ENCODE measurements around the gene INPP5F. TPM values are rescaled to one million over a fixed set of nuclear protein-coding genes. Genes with fewer than 3 reads are reported as not detected.
"Not testable (repeated sequence)": the region's sequence is repeated elsewhere in the genome, so short reads cannot be mapped to it uniquely, and the experiment has no call there.

The INPP5F gene
- total RNA-seq, 1 donor from 2014 or later, result 24.4 TPM

DNA sequence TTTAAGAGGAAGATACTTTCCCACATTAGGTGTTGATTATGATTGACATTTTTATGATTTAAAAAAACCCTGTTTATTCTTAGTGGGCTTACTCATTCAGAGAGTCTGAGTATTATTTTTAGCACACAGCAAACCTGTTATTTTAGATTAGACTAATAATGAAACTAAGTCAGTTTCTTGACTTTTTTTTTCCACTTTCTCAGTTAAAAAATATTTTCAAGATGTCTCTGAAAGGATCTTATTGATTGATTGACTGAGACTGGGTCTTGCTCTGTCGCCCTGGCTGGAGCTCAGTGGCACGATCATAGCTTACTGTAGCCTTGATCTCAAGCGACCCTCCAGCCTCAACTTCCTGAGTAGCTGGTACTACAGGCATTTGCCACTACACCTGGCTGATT is 20.4 kb upstream of the INPP5F start:
- no peak for DNase-seq (ENCODE audit: low read depth)

DNA sequence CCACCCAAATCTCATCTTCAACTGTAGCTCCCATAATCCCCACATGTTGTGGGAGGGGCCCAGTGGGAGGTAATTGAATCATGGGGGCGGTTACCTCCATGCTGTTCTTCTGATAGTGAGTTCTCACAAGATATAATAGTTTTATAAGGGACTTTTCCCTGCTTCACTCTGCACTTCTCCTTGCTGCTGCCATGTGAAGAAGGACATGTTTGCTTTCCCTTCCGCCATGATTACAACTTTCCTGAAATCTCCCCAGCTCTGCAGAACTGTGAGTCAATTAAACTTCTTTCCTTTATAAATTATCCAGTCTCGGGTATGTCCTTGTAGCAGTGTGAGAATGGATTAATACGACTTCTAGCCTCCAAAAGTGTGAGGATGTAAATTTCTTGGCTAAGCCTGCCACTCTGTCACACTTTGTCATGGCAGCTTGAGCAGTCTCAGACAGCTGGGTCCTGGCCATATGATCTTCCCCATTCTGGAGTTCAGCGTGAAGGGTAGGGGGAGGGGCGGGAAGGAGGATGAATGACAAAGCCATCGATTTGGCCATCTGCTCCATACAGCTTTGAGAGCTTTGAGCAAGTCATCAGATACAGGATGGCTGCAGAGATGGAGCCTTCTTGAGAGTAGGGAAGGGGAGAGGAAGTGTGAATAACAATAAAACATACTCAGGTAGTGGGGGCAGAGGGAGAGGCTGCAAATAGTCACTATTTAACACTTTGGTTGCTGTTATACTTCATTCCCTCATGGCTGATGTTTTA is 19.1 kb upstream of the INPP5F start:
- no peak for DNase-seq (ENCODE audit: low read depth)

DNA sequence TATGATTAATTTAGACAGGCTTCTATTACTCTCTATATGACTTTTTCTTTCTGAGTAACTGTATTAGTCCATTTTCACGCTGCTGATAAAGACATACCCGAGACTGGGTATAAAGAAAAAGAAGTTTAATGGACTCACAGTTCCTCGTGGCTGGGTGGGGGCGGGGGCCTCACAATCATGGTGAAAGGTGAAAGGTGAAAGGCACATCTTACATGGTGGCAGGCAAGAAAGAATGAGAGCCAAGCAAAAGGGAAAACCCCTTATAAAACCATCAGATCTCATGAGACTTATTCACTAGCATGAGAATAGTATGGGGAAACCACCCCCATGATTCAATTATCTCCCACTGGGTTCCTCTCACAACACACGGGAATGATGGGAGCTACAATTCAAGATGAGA is 18.5 kb upstream of the INPP5F start:
- DNase-seq (ENCODE audit: low read depth), result not testable (repeated sequence)

DNA sequence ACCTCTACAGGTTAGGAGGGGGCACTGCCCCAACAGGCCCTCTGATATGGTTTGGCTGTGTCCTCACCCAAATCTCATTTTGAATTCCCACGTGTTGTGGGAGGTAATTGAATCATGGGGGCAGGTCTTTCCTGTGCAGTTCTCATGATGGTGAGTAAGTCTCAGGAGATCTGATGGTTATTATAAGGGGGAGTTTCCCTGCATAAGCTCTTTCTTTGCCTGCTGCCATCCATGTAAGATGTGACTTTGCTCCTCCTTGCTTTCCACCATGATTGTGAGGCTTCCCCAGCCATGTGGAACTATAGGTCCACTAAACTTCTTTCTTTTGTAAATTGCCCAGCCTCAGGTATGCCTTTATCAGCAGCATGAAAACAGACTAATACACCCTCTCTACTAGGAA is 14.9 kb upstream of the INPP5F start:
- DNase-seq (ENCODE audit: low read depth), result not testable (repeated sequence)

DNA sequence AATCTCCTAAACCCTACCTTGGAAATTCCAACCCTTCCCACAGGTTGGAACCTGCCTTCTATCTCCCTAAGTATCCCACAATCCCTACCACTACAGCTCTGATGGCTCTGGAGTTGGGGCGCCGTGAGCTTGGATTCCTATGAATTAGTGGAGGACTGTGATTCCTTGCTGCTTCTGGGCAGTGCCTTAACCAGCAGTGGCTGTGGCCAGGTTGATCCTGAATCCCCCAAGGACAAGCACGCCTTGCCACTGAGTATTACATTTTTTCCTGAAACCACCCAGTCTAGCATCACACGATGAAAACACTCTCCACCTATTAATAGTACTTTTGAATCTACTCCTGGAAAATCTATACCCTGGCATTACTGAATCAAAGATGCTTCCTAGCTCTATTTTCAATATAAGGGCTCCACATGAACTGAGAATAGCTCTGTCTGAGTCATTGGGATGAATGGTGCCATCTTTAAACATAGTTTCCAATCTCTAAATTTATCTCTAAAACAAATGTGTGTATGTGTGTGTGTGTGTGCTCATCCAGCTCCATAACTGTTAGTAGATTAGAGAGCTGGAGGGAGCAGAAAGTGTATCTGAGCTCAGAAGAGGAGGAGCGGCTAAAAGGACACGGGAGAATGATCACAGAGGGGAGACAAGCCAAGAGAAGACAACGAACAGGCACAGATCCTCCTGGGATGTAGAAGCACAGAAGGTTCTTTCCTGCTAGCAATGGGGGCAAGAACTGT is 11.9 kb upstream of the INPP5F start:
- DNase-seq (ENCODE audit: low read depth), result no peak

DNA sequence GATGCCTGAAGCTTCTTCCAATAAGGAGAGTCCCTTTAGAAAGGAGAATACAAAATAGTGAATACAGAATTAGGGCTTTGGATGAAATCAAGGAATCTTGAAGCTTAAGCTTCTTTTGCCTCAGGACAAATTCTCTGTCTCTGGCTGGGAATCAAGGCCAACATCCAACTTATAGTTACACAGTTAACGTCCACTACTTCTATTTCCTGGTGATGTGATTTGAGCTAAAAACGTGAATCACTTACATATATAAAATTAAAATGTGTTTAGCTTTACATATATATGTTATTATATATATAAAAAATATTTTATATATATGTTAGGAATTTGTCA is 11.4 kb upstream of the INPP5F start:
- no peak for DNase-seq (ENCODE audit: low read depth)

DNA sequence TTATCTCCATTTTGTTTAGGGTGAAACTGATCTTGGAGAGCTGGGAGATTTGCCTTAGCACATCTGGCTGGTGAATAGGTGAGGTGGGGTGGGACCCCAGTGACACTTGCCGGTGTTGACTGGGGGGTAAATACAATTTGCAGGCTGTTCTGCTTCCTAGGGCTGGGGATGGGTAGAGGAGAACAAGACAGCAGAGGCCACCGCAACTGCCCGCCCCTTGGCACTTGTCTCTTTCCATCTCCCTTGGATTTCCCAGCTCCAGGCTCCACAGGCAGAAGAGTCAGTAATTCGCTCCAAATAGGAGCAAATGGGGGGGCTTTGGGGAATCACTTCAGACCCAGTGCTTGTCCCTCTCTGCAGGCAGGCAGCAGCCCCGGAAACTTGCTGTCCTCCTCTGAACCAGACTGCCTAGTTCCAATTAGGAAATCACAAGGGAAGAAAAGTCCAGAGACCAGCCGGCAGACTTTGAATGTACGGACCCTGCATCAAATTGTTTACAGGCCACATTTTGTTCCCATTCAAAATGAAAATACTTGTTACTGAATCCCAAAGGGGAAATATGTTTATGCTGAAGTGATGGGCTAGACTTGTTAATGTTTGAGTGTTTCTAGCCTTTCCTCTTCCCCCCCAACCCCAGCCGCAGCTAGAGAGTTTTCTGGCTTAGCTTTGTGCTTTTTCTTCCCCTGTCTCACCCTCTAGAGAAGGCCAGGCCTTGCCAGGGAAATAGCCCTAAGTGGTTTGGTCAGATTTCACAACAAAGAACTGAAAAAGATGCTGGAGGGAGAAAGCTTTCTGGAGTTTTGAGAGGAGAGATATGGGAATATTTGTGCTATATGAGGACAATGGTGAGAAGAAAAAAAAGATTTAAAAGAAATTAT is 10.0 kb upstream of the INPP5F start:
- DNase-seq (ENCODE audit: low read depth), result no peak

DNA sequence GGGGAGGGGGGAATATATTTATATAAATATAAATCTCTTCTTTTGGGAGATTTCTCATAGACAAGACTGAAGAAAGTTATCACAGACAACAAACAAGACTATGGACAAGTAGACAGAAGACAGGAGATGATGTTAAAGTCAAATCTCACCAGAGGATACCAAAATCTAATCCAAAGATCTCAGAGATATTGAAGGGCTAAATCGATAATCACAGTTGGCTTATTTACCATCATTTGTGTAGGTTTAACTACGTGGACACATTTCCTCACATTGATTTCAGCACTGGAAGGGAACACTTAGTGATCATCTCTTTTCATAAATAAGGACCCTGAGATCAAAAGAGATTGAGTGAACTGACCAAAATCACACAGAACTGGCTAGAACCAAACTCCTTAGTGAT is 2.7 kb upstream of the INPP5F start:
- DNase-seq (ENCODE audit: low read depth), result no peak

DNA sequence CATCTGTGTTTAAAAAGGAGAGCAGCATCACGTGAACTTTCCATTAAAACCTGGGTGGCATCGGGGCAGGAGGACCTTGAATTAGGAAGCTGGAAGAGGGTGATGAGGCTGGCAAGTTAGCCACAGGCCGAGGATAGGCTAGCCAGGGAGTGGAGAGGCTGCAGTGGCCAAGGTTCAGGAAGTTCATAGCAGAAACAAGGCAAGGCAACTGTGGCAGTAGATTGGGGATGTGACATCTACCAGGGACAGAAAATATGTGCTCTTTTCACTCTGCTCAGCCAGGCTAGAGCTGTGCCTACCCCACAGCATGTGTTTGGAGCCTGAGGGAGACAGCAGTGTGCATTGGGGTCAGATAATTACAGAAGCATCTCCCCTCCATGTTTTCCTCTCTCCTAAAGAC is 2.2 kb upstream of the INPP5F start:
- no peak for DNase-seq (ENCODE audit: low read depth)

DNA sequence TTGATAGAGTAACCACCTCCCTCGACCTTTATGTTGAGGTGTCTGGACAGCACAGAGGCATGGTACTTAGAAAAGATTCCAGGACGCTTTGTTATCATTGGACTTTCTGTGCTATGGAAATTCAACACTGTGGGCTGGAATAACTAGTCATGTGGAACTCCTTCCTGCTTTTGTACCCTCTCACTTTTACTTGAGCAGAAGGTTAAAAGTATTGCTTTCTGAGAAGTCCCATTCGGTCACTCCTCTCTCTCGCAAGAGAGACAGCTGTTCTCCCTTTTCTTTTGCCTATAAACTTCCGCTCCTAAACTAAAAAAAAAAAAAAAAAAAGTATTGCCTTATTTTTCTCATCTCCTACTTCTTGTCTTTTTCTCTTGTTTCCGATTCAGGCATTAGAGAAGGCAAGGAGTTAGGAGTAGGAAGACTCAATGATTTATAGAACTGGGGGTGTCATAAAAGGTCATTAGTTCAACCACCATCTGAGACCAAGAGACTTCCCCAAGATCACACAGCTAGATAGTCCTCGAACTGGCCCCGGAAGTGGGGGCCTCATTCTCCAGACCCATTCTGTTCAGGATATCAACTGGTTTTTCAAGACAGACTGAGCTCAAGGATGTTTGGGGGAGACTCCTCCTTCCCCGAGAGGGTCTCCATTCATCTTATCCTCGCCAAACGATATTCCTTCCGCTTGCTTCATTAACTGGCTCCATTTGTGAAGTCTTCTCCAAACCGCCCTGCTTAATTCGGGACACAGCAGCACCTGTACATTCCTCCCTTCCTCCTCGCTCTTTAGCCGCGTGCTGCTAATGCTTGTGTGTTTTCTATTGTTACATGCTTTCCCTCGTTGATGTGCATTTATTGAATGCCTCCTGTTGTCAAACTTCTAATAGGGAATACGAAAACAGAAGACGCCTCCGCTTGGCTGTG is 995 bp upstream of the INPP5F start:
- peak; percentile 80 for DNase-seq (ENCODE audit: low read depth)

DNA sequence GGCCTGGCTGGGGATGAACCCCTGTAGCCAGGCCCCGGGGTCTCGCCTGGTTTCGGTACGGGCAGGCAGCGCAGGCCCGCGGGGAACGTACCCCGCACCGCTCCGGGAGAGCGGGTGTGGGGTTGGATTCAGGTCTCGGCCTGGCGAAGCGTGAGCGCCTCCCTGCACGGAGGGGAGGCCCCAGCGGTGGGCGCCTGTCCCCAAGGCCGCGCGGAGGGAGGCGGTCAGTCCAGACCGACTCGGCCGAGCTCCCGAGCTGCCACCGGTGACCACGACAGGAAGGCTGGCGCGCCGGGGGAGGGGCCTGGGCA is 378 bp upstream of the INPP5F start:
- DNase-seq (ENCODE audit: low read depth), result no peak

DNA sequence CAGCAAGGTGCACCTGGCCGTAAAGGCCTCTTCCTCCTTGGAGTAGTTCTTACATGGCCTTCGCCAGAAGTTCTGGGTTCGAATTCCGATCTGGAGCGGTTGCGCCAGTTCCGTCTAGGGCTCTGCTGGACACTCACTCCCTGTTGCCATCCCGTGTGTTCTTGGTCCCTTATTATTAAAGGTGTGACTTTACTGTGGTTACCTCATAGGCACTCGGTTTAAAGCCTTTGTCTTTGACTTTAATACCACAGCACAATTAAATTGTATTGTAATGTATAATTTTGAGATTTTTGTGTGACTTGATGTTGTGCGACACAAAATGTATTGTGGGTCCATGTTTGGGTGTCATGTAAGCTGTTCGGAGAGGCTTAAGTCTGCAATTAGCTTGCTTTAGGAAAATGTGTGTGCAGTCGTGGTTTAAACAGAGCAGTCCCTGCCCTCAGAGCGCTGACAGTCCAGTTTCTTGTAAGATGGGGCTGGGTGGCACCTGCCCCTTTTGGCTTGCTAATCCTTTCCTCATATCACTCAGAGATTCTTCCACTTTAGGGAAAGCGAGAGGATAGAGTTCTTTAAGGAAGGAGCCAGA is 919 bp downstream of the INPP5F start:
- DNase-seq (ENCODE audit: low read depth), result no peak

DNA sequence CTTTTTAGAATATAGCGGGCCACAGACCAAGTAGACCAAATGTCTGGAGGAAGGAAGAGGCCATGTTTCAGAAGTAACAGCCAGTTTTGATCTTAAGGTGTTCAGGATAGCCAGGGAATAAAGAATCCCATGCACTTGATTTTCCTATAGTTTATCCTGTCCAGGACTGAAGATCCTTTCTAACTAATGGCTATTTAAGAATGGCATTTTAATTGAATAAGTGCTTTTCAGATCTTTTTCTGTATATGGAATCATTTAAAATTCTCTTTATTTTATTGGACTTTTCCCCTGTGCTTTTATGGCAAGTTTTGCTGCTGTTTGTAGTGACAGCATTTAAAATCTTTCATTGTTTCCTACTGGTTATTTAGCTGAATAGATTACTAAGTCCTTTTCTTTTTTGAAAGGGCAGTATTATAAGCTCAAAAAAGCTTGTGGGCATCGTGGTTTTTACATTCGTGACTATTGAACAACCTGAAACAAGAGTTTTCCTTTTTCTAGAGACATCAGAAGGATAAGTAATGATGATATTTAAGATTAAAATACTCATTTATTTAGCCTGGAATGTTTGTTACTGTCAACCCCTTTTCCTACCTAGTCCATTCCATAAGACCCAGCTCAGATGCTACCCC is 2.4 kb downstream of the INPP5F start:
- DNase-seq (ENCODE audit: low read depth), result no peak

DNA sequence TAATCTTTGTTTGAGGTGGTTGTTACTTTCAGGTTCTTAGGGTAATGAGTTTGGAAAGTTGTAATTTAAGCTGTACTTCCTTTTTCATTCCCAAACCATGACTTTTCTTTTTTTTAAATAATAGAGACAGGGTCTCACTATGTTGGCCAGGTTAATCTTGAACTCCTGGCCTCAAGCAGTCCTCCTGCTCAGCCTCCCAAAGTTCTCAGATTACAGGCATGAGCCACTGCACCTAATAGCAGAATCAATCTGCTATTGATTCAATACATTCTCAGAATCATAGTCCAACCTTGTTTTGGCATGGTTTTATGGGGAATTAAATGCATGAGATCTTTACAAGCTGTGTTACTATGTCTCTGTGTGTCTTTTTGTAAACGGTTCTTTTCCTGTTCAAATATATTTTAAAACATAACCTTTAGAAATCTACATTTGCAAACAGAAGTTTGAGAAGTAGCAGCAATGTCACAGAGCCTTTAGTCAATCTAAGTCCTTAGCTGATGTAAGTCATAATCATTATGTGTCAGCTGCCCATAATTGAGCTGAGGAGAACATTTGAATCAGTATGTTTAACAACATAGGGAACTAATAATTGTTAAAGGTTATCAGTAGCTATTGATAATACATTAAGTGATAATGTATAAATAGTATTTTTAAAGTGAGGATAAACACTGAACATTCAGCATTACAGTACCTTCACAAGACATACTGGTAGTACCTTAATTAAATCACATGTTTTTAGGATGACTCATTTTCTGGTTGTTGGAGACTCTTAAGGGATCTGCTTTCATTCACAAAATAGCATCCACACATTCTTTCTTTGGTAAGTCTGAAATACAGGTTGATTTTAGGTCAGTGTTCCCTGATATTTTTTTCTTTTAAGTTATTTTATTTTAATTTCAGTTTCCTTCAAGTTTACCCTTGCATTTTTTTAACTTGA is 8.8 kb downstream of the INPP5F start:
- peak; percentile 86 for DNase-seq (ENCODE audit: low read depth)

DNA sequence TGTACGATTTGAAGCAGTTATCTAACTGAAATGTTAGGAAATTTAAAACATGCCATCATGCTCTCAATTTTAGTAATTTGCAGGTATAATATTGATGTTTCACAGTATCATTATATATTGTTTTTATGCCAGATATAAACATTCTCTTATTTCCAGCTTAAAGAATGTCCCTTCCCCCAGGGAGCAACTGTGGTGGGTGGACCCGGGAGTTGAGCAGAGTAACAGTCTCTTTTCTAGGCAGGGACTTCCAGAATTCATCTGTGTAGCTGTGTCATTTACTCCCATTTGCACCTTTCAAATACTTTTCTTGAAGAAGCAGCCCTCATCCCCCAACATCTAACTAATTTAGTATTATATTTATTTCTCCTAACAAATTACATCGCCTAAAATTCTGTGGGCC is 9.6 kb downstream of the INPP5F start:
- DNase-seq (ENCODE audit: low read depth), result no peak

DNA sequence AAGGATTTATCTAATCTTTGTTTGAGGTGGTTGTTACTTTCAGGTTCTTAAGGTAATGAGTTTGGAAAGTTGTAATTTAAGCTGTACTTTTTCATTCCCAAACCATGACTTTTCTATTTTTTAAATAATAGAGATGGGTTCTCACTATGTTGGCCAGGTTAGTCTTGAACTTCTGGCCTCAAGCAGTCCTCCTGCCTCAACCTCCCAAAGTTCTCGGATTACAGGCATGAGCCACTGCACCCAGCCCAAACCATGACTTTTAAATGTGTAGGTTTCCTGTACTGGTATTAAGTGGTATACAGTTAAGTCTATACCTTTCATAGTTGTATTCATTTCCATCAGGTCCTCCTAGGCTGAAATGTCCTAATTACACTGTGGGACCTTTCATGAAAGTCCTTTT is 10.4 kb downstream of the INPP5F start:
- no peak for DNase-seq (ENCODE audit: low read depth)

DNA sequence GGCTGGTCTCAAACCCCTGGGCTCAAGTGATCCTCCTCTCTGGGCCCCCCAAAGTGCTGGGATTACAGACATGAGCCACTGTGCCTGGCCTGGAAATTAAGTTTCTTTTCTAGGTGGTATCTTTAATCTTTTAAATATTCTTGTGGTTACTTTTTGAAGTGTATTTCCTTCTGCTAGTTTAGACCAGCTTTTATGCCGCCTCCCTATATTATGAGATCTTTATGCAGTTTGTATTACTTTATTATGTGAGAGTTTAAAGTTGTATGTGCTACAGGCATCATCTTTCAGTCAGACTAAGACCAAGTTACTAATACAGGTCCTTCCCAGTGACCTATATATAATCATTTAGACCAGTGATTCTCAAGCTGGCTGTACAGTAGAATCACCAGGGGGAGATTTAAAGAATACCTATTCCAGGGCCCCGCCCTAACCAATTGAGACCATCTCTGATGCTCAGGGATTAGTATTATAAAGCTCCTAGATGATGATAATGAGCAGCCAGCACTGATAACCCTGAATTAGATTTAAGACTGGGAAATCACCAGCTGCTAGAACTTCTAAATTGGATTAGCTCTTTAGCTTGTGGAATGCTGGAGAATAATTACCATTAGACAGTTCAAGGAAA is 11.3 kb downstream of the INPP5F start:
- DNase-seq (ENCODE audit: low read depth), result no peak

DNA sequence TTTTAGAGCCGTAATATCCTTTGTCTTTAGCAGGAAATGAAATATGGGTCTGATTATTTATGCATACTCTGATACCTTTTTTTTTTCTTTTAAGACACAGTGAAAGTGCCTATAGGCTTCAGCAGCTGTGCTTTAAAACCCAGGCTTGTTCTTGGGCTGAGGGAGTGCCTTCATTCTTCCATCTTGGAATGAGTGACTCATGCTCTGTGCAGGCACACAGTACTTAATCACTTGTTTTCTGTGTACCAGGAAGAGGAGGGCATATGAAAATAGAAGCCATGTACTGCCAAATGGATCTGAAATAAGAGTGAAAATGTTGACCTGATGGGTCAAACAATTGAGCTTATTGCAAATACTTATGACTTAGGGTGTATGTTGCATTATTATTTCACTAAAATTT is 12.0 kb downstream of the INPP5F start:
- DNase-seq (ENCODE audit: low read depth), result peak; percentile 94

DNA sequence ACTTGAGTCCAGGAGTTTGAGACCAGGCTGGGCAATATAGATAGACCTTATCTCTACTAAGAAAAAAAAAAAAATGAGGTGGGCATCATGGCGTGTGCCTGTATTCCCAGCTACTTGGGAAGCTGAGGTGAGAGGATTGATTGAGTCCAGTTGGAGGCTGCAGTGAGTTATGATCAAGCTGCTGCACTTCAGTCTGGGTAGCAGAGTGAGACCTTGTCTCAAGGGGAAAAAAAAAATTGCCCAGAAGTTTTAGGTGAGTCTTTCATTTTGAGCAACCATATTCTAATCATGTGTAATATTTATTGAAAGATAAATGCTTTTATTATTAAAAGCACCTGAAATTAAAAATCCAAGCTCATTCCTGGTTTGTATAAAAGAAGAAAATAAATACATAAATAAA is 13.1 kb downstream of the INPP5F start:
- no peak for DNase-seq (ENCODE audit: low read depth)

Measured in renal cortical epithelial cell (primary cell).